NT2/D1 (cell line): ENCODE data around the gene KDM1B.

ENCODE experiments used
- SUZ12 ChIP-seq: IDR thresholded peaks from 2 replicates; pipeline ENCODE4 v1.6.1; 2011; ENCODE audit not compliant: insufficient read length, insufficient read depth; ENCODE audit errors: extremely low read depth
- ZNF274 ChIP-seq: IDR thresholded peaks from 2 replicates; pipeline ENCODE4 v1.6.1; 2011; ENCODE audit warnings: mild to moderate bottlenecking, low read depth, low read length

DNA sequence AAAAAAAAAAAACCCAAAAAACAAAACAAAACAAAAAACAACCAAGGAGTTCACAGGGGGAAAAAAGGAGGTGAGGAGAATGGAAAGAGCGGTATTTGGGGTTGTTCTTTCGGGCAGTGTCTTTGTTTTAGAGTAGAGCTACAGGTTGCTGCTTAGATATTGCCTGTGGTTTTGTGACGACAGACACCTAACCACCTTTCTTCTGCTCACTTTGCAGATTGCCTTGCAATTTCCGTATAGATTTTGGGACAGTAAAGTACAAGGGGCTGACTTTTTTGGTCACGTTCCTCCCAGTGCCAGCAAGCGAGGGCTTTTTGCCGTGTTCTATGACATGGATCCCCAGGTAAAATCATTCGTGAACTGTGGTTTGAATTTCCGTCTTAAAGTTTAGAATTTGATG, 58.2 kb downstream of the KDM1B start:
- TF ChIP-seq ZNF274 = no peak
- no peak for TF ChIP-seq SUZ12
